HG03108 (cell line): ENCODE measurements around the gene UPP2.

Source experiments
- ATAC-seq: cut with Tn5 transposase; IDR thresholded peaks from one replicate; pipeline ENCODE4 v1.9.1; 2021; ENCODE audit warnings: moderate library complexity; ENCODE audit not compliant: unreplicated experiment

UPP2 gene

GRCh38 chr2:158101384-158101926 lies at the start of gene UPP2:
TSS of gene UPP2 (plus strand) at chr2:158101876. CDS start at chr2:158102064, 188 bp downstream.
- ATAC-seq = no peak

GRCh38 chr2:158052761-158053160 lies 48.9 kb upstream of the UPP2 start:
- no peak for ATAC-seq

- no peak for ATAC-seq
Measured at GRCh38 chr2:158056875-158057274, 44.8 kb upstream of the UPP2 start.

- ATAC-seq = no peak
Measured at GRCh38 chr2:158060160-158060834, 41.4 kb upstream of the UPP2 start.

DNA sequence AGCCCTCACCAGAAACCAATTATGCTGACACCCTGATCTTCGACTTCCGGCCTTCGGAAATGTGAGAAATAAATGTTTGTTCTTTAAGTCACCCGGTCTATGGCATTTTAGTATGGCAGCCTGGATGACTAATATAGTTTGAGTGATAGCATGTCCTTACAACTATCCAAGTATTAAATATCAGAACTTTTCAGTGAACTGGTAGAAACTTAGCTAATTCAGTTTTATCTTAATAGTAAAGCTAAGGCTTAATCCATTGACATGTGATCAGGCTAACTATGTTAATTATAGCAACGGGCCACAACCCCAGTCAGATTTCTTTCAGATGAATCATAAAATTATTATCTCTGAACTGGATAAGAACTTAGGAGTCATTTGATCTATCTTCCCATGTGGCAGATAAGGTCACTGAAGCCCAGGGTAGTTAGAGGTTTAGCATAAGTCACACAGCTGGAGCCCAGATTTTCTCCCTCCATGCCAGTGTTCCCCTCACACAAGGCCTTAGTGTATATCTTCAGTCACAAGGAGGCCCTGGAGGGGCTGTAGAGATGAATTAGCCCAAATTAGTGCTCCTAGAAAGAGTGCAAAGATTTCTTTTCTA lies 40.7 kb upstream of the UPP2 start:
- no peak for ATAC-seq

DNA sequence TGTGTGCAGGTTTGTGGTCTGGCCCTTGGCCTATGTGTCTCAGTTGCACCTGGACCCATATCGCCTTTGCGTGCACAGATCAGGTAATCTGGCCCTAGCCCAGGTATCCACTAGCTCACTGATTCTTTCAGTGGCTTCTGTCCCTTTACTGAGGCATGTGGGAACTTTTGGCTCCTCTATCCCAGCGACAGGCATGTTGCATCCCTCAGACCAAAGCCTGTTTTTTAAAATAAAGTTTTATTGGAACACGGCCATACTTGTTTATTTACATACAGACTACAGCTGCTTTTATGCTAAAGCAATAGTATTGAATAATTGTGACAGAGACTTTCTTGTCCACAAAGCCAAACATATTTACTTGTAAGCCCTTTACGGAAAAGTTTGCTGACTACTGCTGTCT lies 39.9 kb upstream of the UPP2 start:
- ATAC-seq = no peak

- ATAC-seq = no peak
Measured at GRCh38 chr2:158066046-158066713, 35.5 kb upstream of the UPP2 start.

DNA sequence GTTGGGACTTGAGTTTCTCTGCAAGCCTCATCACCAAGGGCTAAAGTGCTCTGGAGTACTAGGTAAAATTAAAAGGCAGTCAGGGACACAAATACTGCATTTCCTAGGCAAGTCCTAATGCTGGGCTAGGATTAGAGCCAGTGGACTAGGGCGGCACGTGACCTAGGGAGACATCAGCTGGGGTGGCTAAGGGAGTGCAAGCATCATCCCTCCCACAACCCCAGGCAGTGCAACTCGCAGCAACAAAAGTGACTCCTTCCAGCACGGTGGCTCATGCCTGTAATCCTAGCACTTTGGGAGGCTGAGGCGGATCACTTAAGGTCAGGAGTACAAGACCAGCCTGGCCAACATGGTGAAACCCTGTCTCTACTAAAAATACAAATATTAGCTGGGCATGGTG lies 30.7 kb upstream of the UPP2 start:
- ATAC-seq = no peak

DNA sequence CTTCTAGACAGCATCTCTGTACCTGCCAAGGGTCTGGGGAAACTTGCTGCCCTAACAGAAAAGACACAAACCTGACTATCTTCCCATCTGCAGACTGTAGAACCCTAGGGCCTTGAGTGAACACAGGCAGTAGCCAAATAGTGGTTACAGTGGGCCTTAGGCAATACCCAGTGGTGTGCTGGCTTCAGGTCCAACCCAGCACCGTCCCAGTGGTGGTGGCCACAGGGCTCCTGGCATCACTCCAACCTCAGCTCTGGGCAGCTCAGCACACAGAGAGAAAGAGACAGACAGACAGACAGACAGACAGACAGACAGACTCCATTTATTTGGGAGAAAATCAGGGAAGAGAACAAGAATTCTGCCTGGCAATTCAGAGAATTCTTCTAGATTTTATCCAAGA lies 29.3 kb upstream of the UPP2 start:
- ATAC-seq = no peak

- no peak for ATAC-seq
Measured at GRCh38 chr2:158079672-158080071, 22.0 kb upstream of the UPP2 start.

- no peak for ATAC-seq
Measured at GRCh38 chr2:158088093-158088492, 13.6 kb upstream of the UPP2 start.

- ATAC-seq = no peak
Measured at GRCh38 chr2:158089322-158089721, 12.4 kb upstream of the UPP2 start.

DNA sequence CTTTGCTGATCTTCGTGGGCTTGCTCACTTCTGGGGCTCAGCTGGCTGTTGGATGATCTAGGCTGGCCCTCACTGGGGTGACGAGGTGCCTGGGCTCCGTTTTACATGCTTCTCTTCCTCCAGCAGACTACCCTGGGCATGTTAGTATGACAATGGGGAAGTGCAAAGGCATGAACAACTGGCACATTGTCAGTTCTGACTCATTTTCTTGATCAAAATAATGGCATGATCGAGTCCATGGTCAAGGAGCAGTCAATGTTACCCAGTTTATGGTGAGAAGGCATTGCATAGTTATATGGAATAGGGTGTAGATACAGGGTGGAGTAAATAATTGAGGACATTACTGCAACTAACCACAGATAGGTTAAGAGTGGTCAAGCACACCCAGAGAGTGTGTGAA lies 10.0 kb upstream of the UPP2 start:
- no peak for ATAC-seq

DNA sequence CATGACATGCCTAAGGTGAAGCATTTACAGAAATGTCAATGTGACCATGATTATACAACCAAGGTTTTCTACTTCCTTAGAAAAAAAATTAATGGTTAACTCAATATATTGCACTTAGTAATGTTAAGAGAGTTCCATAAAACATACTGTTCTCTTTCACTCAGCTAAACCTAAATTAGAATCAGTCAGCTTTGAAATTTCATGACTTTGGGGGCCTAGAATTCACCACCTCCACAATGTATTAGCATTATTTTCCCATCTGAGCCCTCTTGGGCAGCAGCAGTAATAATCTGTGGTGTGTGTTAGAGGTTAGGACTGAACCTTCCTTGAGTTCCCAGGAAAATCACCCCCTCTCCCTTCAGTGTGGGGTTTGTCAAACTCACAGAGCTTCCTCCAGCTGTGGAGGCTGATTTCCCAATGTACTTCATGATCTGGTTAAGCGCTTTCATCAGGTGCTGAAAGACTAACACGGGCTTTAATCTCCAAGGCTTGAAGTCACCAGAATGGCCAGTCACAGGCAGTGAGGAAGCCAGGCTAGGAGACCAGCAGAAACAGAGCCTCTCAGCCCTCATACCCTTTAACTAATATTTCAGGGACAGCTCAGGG lies 7.1 kb upstream of the UPP2 start:
- ATAC-seq = no peak

- no peak for ATAC-seq
Measured at GRCh38 chr2:158095269-158095668, 6.4 kb upstream of the UPP2 start.

GRCh38 chr2:158095912-158096311 lies 5.8 kb upstream of the UPP2 start:
- ATAC-seq = no peak

GRCh38 chr2:158097481-158097880 lies 4.2 kb upstream of the UPP2 start:
- no peak for ATAC-seq

DNA sequence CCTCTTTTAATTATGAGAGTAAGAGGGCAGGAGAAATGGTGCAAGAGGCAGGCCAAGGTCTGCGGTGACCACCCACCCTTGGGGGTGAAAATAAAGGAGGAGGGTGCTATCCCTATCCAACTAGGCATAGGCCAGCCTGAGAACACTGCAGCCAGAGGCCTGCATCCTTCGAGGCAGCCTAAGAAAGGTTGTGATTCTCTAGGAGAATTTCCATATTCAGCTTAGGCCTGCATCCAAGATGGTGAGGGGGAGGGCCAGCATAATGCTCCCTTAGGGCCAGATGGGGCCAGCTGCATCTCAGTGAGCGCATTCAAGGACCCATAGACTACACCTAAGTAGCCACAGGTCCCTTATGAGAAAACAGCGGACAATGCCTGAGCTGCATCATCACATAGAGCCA lies 3.5 kb upstream of the UPP2 start:
- ATAC-seq = no peak

DNA sequence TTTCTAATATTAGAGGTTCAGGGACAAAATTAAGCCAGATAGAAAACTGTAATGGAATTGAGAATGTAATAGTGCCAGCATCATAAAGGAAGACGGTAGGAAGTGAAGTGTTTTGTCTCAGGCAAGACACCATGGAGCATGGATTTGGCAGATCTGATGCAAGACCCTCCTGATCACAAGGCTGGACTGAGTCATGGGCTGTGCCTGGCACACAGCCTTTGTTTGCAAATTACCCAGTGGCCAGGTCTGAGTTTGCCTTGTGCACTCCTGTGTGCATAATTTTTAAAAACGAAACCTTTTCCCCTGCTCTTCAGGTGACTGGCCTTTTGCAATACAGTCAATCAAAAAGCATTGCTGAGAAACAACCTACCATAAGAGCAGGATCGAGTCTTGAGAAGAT lies 2.0 kb upstream of the UPP2 start:
- ATAC-seq = no peak

DNA sequence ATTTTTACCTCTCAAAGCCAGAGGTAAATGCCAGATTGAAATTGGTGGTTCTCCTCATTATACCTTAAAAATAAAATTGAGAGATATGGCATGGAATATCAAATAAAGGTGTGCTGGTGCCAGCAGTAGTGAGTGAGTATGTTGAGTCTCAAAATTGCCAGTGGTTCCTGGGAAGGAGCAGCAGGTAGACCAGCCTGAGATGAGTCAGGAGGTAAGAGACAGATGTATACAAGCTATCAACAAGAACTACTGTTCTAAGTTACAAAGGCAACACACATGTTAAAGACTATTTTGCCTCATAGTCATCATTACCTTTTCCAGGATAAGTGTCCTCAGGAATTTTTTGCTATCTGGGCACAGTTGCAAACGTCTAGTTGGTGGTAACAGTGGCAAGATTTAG lies 1.3 kb upstream of the UPP2 start:
- ATAC-seq = no peak

- ATAC-seq = no peak
Measured at GRCh38 chr2:158102446-158102845, 770 bp downstream of the UPP2 start.
